Stomach (tissue), 9 donors: ENCODE results near the gene WRAP53. TPM values are rescaled to one million over a fixed set of nuclear protein-coding genes. Genes with fewer than 3 reads are reported as not detected.

Experiments used
- DNase-seq, 2 donors: peaks; one replicate each; pipeline versions ENCODE4 v3.0.0 to v3.0.0-alpha.2; 2013 to 2019
- H3K27ac ChIP-seq, 5 donors: fragments of 200-600 bp in 4 of 5; sonication (generic) in 4 of 5; one replicate each; pipeline ENCODE4 v1.5.1; 2013 to 2019; ENCODE audit warnings: mild to moderate bottlenecking in 1 of 5, moderate library complexity in 1 of 5
- H3K27me3 ChIP-seq, 3 donors: fragments of 200-600 bp; sonication (generic); one replicate each; pipeline ENCODE4 v1.5.1; 2017 to 2019; ENCODE audit warnings: mixed run types in 1 of 3
- H3K36me3 ChIP-seq, 4 donors: fragments of 200-600 bp; sonication (generic); 1 replicate in 3 of 4; 2 replicates in 1 of 4; pipeline ENCODE4 v1.5.1; 2016 to 2019
- H3K4me1 ChIP-seq, 4 donors: fragments of 200-600 bp; sonication (generic); one replicate each; pipeline ENCODE4 v1.5.1; 2016 to 2019
- H3K4me3 ChIP-seq, 4 donors: fragments of 200-600 bp; sonication (generic) in 3 of 4; one replicate each; pipeline ENCODE4 v1.5.1; 2016 to 2019; ENCODE audit warnings: mild to moderate bottlenecking in 1 of 4
- H3K9me3 ChIP-seq, 4 donors: fragments of 200-600 bp; sonication (generic); one replicate each; pipeline ENCODE4 v1.5.1; 2016 to 2019
- CTCF ChIP-seq, 7 experiments: fragments of 450-650 bp in 4 of 7; fragments of 200-600 bp in 3 of 7; sonication (generic) in 3 of 7; IDR thresholded peaks; one replicate each; pipeline ENCODE4 v1.5.1; 2016 to 2019; ENCODE audit warnings: antibody characterized with exemption in 7 of 7, control low read depth in 2 of 7, mild to moderate bottlenecking in 1 of 7
- EP300 ChIP-seq: sonication (generic); formaldehyde crosslinking; IDR thresholded peaks from one replicate; pipeline ENCODE4 v1.6.1; 2017; ENCODE audit warnings: antibody characterized with exemption
- POLR2A ChIP-seq, 4 donors: fragments of 450-650 bp; IDR thresholded peaks; one replicate each; pipeline ENCODE4 v1.6.1; 2016; ENCODE audit warnings: antibody characterized with exemption in 4 of 4, control low read depth in 2 of 4, mild to moderate bottlenecking in 1 of 4, moderate library complexity in 1 of 4
- POLR2AphosphoS5 ChIP-seq, 3 donors: sonication (generic); formaldehyde crosslinking; IDR thresholded peaks; one replicate each; pipeline ENCODE4 v1.6.1; 2016; ENCODE audit warnings: antibody characterized with exemption in 3 of 3
- WGBS, 5 donors: extraction: QIAGEN DNeasy Blood & Tissue Kit in 3 of 5; methylation state at CpG; one replicate each; pipeline versions ENCODE4 v1.1.5 to v1.1.7; 2013 to 2018; 5-methylcytosine and 5-hydroxymethylcytosine counted together
- intact Hi-C: fragments of 100-400 bp; cut with DNase I; formaldehyde crosslinking; loops from one replicate; pipeline ENCODE4 v1.15.1; 2023; ENCODE audit warnings: low total_unique reads
- polyA plus RNA-seq, 3 donors: library from polyadenylated mRNA; stranded (reverse); fragments of 200-250 nt; gene quantifications; one replicate each; pipeline ENCODE4 v1.2.3, GENCODE V29; 2013
- total RNA-seq, 5 donors: library from RNA; depleted of rRNA; stranded (reverse); fragments of >200 nt; gene quantifications; one replicate each; pipeline versions ENCODE4 v1.1.0 to v1.2.3, GENCODE V29; 2014 to 2016
- donor health status: healthy with polysubstance abuse.
- donor health status: Bipolar disorder and iron deficiency.
- donor health status: healthy.

The WRAP53 gene
- total and polyA plus RNA-seq, 8 donors, result 1.8 to 12.6 (median 3.8) TPM

GRCh38 chr17:7740481-7741001 lies 52.3 kb downstream of the WRAP53 start:
- no peak overlapping the region for H3K27ac ChIP-seq
- DNase-seq, result no peak
- H3K9me3 ChIP-seq, result no peaks in the 10 kb centered on the region
- H3K4me1 ChIP-seq, result peaks cover 0 to 21% (median 7%) of the 10 kb centered on the region in 4 donors
- intact Hi-C loops, result loop anchor here (10.0 kb wide), 1 partner anchor 114 kb away; the partner anchor contains the start of genes CYB5D1, NAA38 and TMEM88
- WGBS, 5 donors, result 64 to 81% (median 73%) methylated on average over 38 to 42 of the region's 42 CpGs
- no peak overlapping the region for H3K4me3 ChIP-seq
- no peaks in the 10 kb centered on the region for H3K36me3 ChIP-seq
- TF ChIP-seq POLR2AphosphoS5 (IDR thresholded peaks at IDR 0.05), result no peak
- H3K27me3 ChIP-seq, result peaks cover 0 to 75% (median 6%) of the 10 kb centered on the region in 3 donors

- Histone ChIP-seq H3K36me3 (no peaks in the 10 kb centered on the region), H3K9me3 (no peaks in the 10 kb centered on the region), H3K27ac (no peak overlapping the region), H3K4me1 (peaks cover 0 to 24% (median 9%) of the 10 kb centered on the region in 4 donors), H3K4me3 (no peak overlapping the region), H3K27me3 (peaks cover 0 to 54% (median 6%) of the 10 kb centered on the region in 3 donors)
- no peak for TF ChIP-seq CTCF (IDR thresholded peaks at IDR 0.05)
- TF ChIP-seq POLR2AphosphoS5 (IDR thresholded peaks at IDR 0.05), result no peak
- TF ChIP-seq EP300, result no peak
- no peak for TF ChIP-seq POLR2A (IDR thresholded peaks at IDR 0.05)
- no peak for DNase-seq
- intact Hi-C loops, result loop anchor here (10.0 kb wide), 1 partner anchor 112 kb away; the partner anchor contains the start of genes CYB5D1, NAA38 and TMEM88
- 70 to 81% (median 73%) methylated on average over 10 of the region's 10 CpGs for WGBS, 5 donors
These were observed 54.5 kb downstream of the WRAP53 start for GRCh38 chr17:7742729-7743128.

- no peaks in the 10 kb centered on the region for H3K36me3 ChIP-seq
- H3K27me3 ChIP-seq, result peaks cover 0 to 44% (median 6%) of the 10 kb centered on the region in 3 donors
- peak in 1 of 2 donors; percentile 65 for DNase-seq
- intact Hi-C loops, result loop anchor here (10.0 kb wide), 1 partner anchor 110 kb away; the partner anchor contains the start of genes CYB5D1, NAA38 and TMEM88
- H3K9me3 ChIP-seq, result no peaks in the 10 kb centered on the region
- TF ChIP-seq POLR2A (IDR thresholded peaks at IDR 0.05), result no peak
- no peak for TF ChIP-seq EP300
- TF ChIP-seq POLR2AphosphoS5 (IDR thresholded peaks at IDR 0.05), result peak in 1 of 3 donors; percentile 39
- no peak overlapping the region for H3K4me3 ChIP-seq
- 31 to 53% (median 39%) methylated on average over 8 of the region's 8 CpGs for WGBS, 5 donors
- peaks cover 3 to 24% (median 12%) of the 10 kb centered on the region in 4 donors for H3K4me1 ChIP-seq
- H3K27ac ChIP-seq, result peak overlapping the region in 1 of 5 donors; percentile 6
These were observed 56.1 kb downstream of the WRAP53 start for GRCh38 chr17:7744416-7744815.

- WGBS, 5 donors, result 62 to 76% (median 74%) methylated on average over 7 of the region's 7 CpGs
- Histone ChIP-seq H3K36me3 (no peaks in the 10 kb centered on the region), H3K4me3 (no peak overlapping the region), H3K9me3 (no peaks in the 10 kb centered on the region), H3K27ac (no peak overlapping the region), H3K27me3 (peaks cover 0 to 30% (median 0%) of the 10 kb centered on the region in 3 donors), H3K4me1 (peaks cover 3 to 24% (median 12%) of the 10 kb centered on the region in 4 donors)
- intact Hi-C loops, result loop anchor here (10.0 kb wide), 1 partner anchor 109 kb away; the partner anchor contains the start of genes CYB5D1, NAA38 and TMEM88
- DNase-seq, result peak in 1 of 2 donors; percentile 44
- TF ChIP-seq CTCF (IDR thresholded peaks at IDR 0.05) (no peak), EP300 (no peak), POLR2AphosphoS5 (IDR thresholded peaks at IDR 0.05) (no peak), POLR2A (IDR thresholded peaks at IDR 0.05) (no peak)
These were observed 57.6 kb downstream of the WRAP53 start for GRCh38 chr17:7745748-7746470.

GRCh38 chr17:7747635-7748071 lies 59.4 kb downstream of the WRAP53 start:
- Histone ChIP-seq H3K36me3 (no peaks in the 10 kb centered on the region), H3K4me3 (no peak overlapping the region), H3K27ac (no peak overlapping the region), H3K4me1 (peaks cover 3 to 24% (median 12%) of the 10 kb centered on the region in 4 donors), H3K27me3 (peaks cover 0 to 14% (median 0%) of the 10 kb centered on the region in 3 donors), H3K9me3 (no peaks in the 10 kb centered on the region)
- intact Hi-C loops, result loop anchor here (10.0 kb wide), 1 partner anchor 107 kb away; the partner anchor contains the start of genes CYB5D1, NAA38 and TMEM88
- DNase-seq, result peak in 1 of 2 donors; percentile 26
- no peak for TF ChIP-seq POLR2A (IDR thresholded peaks at IDR 0.05)
- no peak for TF ChIP-seq EP300
- TF ChIP-seq CTCF (IDR thresholded peaks at IDR 0.05), result no peak
- TF ChIP-seq POLR2AphosphoS5 (IDR thresholded peaks at IDR 0.05), result no peak
- 22 to 43% (median 31%) methylated on average over 4 of the region's 4 CpGs for WGBS, 5 donors
